ENCODE measurements around the gene PRKCB.

Gene PRKCB

GRCh38 chr16:23866621-23867020 is 30.8 kb downstream of the PRKCB start:
- no peak for DNase-seq (ENCODE audit: low spot score)

GRCh38 chr16:23867566-23867965 is 31.8 kb downstream of the PRKCB start:
- DNase-seq (ENCODE audit: low spot score): no peak

GRCh38 chr16:23868136-23868535 is 32.4 kb downstream of the PRKCB start:
- DNase-seq (ENCODE audit: low spot score): no peak

- DNase-seq (ENCODE audit: low spot score): no peak
Measured at GRCh38 chr16:23869052-23869451, 33.3 kb downstream of the PRKCB start.

- no peak for DNase-seq (ENCODE audit: low spot score)
Measured at GRCh38 chr16:23871924-23872323, 36.1 kb downstream of the PRKCB start.

- DNase-seq (ENCODE audit: low spot score): no peak
Measured at GRCh38 chr16:23874613-23875294, 39.0 kb downstream of the PRKCB start.

- no peak for DNase-seq (ENCODE audit: low spot score)
Measured at GRCh38 chr16:23876256-23876896, 40.6 kb downstream of the PRKCB start.

GRCh38 chr16:23877107-23878070 is 41.6 kb downstream of the PRKCB start:
- no peak for DNase-seq (ENCODE audit: low spot score)

- no peak for DNase-seq (ENCODE audit: low spot score)
Measured at GRCh38 chr16:23879735-23880373, 44.1 kb downstream of the PRKCB start.

- DNase-seq (ENCODE audit: low spot score): no peak
Measured at GRCh38 chr16:23889189-23889588, 53.4 kb downstream of the PRKCB start.

- no peak for DNase-seq (ENCODE audit: low spot score)
Measured at GRCh38 chr16:23893986-23894385, 58.2 kb downstream of the PRKCB start.

GRCh38 chr16:23895052-23895451 is 59.3 kb downstream of the PRKCB start:
- DNase-seq (ENCODE audit: low spot score): no peak

GRCh38 chr16:23896832-23897821 is 61.3 kb downstream of the PRKCB start:
- no peak for DNase-seq (ENCODE audit: low spot score)

GRCh38 chr16:23898682-23899430 is 63.1 kb downstream of the PRKCB start:
- no peak for DNase-seq (ENCODE audit: low spot score)

- DNase-seq (ENCODE audit: low spot score): no peak
Measured at GRCh38 chr16:23899869-23900268, 64.1 kb downstream of the PRKCB start.

- no peak for DNase-seq (ENCODE audit: low spot score)
Measured at GRCh38 chr16:23900480-23901177, 64.8 kb downstream of the PRKCB start.

GRCh38 chr16:23901178-23902033 is 65.6 kb downstream of the PRKCB start:
- DNase-seq (ENCODE audit: low spot score): no peak

- DNase-seq (ENCODE audit: low spot score): no peak
Measured at GRCh38 chr16:23902034-23902747, 66.4 kb downstream of the PRKCB start.

Measured in SW480 (cell line).